Nephron progenitor cell (in vitro differentiated cells): ENCODE data around the gene XYLT2.
"Not testable (repeated sequence)": the region's sequence is repeated elsewhere in the genome, so short reads cannot be mapped to it uniquely, and the experiment has no call there.

Experiments used
- DNase-seq: peaks from one replicate; pipeline ENCODE4 v3.0.0; 2021
- H3K27ac Mint-ChIP-seq: 2 replicates; pipeline ENCODE4 v1.8.0; 2021; ENCODE audit warnings: mild to moderate bottlenecking, moderate library complexity, mixed read lengths
- H3K27me3 Mint-ChIP-seq: 2 replicates; pipeline ENCODE4 v1.8.0; 2021; ENCODE audit warnings: mild to moderate bottlenecking, low read depth, mixed read lengths; ENCODE audit not compliant: poor library complexity
- H3K36me3 Mint-ChIP-seq: 2 replicates; pipeline ENCODE4 v1.8.0; 2021; ENCODE audit warnings: low read depth, mixed read lengths
- H3K4me1 Mint-ChIP-seq: 2 replicates; pipeline ENCODE4 v1.8.0; 2021; ENCODE audit warnings: mixed read lengths
- H3K4me3 Mint-ChIP-seq: 2 replicates; pipeline ENCODE4 v1.8.0; 2021; ENCODE audit warnings: mild to moderate bottlenecking, moderate library complexity, mixed read lengths
- H3K9me3 Mint-ChIP-seq: 2 replicates; pipeline ENCODE4 v1.8.0; 2021; ENCODE audit warnings: mild to moderate bottlenecking, moderate library complexity, mixed read lengths
- CTCF ChIP-seq: fragments of 200-600 bp; sonication (generic); IDR thresholded peaks from 2 replicates; pipeline ENCODE4 v1.5.0; 2021; ENCODE audit warnings: antibody characterized with exemption

Gene XYLT2

GRCh38 chr17:50331085-50331791 lies 14.7 kb upstream of the XYLT2 start:
- no peak for DNase-seq
- TF ChIP-seq CTCF = no peak
- Mint-ChIP-seq H3K9me3 (no peaks in the 10 kb centered on the region), H3K4me1 (peaks cover 67% of the 10 kb centered on the region), H3K27me3 (peaks cover 8% of the 10 kb centered on the region), H3K36me3 (no peaks in the 10 kb centered on the region), H3K27ac (no peak overlapping the region), H3K4me3 (no peak overlapping the region)

GRCh38 chr17:50332196-50332595 lies 13.7 kb upstream of the XYLT2 start:
- Mint-ChIP-seq H3K4me1 (peaks cover 57% of the 10 kb centered on the region), H3K36me3 (no peaks in the 10 kb centered on the region), H3K27me3 (peaks cover 8% of the 10 kb centered on the region), H3K27ac (no peak overlapping the region), H3K4me3 (no peak overlapping the region), H3K9me3 (no peaks in the 10 kb centered on the region)
- no peak for DNase-seq
- no peak for TF ChIP-seq CTCF

- peak overlapping the region; percentile 96 for H3K27ac Mint-ChIP-seq
- not testable (repeated sequence) for H3K4me3 Mint-ChIP-seq
Measured at GRCh38 chr17:50333291-50334057, 12.5 kb upstream of the XYLT2 start.

GRCh38 chr17:50337956-50338355 lies 8.0 kb upstream of the XYLT2 start:
- Mint-ChIP-seq H3K27me3 (peaks cover 2% of the 10 kb centered on the region), H3K4me3 (no peak overlapping the region), H3K4me1 (peaks cover 13% of the 10 kb centered on the region), H3K9me3 (peaks cover 33% of the 10 kb centered on the region), H3K27ac (no peak overlapping the region), H3K36me3 (peaks cover 10% of the 10 kb centered on the region)
- no peak for TF ChIP-seq CTCF
- DNase-seq = no peak

More at GRCh38 chr17:50333291-50334057, 12.5 kb upstream of the XYLT2 start:
- H3K4me1 Mint-ChIP-seq = peaks cover 47% of the 10 kb centered on the region
- DNase-seq, H3K27me3 Mint-ChIP-seq, H3K36me3 Mint-ChIP-seq, H3K9me3 Mint-ChIP-seq: not testable (repeated sequence)

- Mint-ChIP-seq H3K4me3 (no peak overlapping the region), H3K27me3 (no peaks in the 10 kb centered on the region), H3K36me3 (peaks cover 10% of the 10 kb centered on the region), H3K27ac (no peak overlapping the region), H3K4me1 (peaks cover 6% of the 10 kb centered on the region), H3K9me3 (peaks cover 33% of the 10 kb centered on the region)
- no peak for DNase-seq
- no peak for TF ChIP-seq CTCF
Measured at GRCh38 chr17:50338645-50339044, 7.3 kb upstream of the XYLT2 start.

DNA sequence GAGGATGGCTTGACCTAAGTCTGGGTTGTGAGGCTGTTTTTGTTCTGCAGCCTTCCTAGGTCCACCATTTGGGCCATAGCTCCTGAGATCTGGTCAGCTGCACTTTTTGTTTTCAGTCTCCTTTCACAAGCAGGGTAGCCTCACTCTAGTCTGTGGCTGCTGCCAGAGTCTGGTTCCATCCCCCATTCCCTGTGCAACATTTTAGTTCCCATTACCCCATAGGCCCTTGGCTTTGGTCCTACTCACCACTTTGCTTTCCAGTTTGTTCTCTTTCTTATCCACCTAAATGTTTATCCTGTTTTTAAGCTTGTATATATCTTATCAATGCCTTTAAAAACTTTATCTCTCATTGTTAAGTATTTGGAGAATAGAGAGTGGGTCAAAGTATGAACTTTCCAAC lies 6.5 kb upstream of the XYLT2 start:
- TF ChIP-seq CTCF = no peak
- peaks cover 10% of the 10 kb centered on the region for H3K36me3 Mint-ChIP-seq
- DNase-seq = no peak
- H3K27me3 Mint-ChIP-seq = no peaks in the 10 kb centered on the region
- no peak overlapping the region for H3K4me3 Mint-ChIP-seq
- peaks cover 33% of the 10 kb centered on the region for H3K9me3 Mint-ChIP-seq
- peaks cover 2% of the 10 kb centered on the region for H3K4me1 Mint-ChIP-seq
- H3K27ac Mint-ChIP-seq = no peak overlapping the region
